GM12872 (cell line): ENCODE measurements around the gene ZC3HAV1.

Experiments
- TF ChIP-seq, protein P1 (sequence below): IDR thresholded peaks from 3 replicates; pipeline ENCODE4 v1.5.1; 2011; ENCODE audit warnings: low read depth, mild to moderate bottlenecking, low read length, moderate library complexity; ENCODE audit not compliant: insufficient read depth

The ZC3HAV1 gene

DNA sequence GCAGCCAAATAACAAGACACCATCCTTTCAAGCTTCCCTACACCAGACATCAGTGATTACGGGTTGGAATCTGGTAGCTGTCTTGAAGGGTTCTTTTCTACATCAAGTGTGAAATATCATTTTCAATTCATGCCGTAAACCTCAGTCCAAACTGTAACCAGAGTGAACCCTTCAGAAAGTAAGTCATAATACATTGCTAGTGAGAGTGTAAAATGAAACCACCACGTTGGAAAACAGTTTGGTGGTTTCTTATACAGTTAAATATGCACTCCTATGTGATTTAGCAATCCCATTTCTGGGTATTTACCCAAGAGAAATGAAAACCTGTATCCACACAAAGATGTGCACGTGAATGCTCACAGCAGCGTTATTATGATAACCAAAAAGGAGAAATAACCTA, 48.1 kb downstream of the ZC3HAV1 start:
- TF ChIP-seq, protein P1, sequence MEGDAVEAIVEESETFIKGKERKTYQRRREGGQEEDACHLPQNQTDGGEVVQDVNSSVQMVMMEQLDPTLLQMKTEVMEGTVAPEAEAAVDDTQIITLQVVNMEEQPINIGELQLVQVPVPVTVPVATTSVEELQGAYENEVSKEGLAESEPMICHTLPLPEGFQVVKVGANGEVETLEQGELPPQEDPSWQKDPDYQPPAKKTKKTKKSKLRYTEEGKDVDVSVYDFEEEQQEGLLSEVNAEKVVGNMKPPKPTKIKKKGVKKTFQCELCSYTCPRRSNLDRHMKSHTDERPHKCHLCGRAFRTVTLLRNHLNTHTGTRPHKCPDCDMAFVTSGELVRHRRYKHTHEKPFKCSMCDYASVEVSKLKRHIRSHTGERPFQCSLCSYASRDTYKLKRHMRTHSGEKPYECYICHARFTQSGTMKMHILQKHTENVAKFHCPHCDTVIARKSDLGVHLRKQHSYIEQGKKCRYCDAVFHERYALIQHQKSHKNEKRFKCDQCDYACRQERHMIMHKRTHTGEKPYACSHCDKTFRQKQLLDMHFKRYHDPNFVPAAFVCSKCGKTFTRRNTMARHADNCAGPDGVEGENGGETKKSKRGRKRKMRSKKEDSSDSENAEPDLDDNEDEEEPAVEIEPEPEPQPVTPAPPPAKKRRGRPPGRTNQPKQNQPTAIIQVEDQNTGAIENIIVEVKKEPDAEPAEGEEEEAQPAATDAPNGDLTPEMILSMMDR, result no peak

DNA sequence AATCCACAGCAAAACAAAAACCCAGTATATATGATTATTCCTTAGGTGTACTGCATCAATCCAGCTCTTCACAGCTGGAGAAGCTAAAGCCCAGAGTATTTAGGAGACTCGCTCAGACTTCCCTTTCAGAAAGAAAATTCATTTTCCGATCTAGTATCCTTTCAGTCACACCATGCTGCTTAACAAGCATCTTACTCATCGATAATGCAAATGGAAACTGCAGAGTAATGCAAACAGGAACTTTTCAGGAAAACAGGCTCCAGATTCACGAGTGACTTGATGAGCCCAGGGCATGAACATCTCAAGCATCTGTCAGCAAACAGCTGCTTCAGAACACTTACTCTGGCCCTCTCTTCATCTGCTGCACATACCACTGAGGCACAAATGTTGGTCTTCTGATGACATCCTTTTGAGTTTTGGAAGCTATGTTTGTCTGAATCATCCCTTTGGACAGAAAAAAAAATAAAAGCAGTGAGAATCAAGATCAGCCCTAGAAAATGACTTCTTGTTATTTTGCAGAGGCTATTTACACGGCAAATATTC, 48.8 kb downstream of the ZC3HAV1 start:
- TF ChIP-seq, protein P1, result no peak

DNA sequence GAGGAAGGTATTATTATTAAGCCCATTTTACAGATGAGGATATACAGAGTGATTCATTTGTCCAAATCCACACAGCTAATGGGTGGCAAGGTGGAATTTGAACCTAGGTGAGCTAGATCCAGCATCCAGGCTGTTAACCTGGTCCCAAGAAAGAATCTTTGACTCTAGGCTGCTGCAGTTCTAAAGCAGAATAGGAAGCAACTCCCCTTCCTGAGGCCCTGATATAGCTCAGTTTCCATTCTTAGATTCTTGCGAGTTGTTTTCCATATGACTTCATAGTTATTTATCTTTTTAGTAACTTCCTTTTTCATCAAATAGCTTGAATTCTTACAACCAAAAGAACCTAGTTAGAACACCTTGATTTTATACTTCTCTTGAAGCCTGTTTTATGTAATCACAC, 49.6 kb downstream of the ZC3HAV1 start:
- TF ChIP-seq, protein P1, result no peak

DNA sequence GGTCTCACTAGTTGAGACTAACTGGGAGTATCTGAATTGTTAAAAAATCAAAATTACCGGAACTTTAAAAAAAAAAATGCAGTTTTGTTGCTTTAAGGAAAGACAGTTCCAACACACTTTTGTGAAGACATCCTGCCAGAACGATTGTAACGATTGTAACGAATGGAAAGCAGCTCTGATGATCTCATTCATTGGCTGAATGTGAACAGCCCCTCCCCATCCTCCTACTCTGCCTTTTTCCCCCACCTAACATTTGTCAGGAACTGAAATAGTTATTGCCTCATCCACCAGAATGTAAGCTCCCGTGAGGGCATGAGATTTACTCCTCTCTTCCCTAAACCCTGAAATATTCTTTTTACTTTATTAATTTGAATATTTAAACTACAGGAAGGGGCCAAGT, 50.6 kb downstream of the ZC3HAV1 start:
- TF ChIP-seq, protein P1, result no peak

DNA sequence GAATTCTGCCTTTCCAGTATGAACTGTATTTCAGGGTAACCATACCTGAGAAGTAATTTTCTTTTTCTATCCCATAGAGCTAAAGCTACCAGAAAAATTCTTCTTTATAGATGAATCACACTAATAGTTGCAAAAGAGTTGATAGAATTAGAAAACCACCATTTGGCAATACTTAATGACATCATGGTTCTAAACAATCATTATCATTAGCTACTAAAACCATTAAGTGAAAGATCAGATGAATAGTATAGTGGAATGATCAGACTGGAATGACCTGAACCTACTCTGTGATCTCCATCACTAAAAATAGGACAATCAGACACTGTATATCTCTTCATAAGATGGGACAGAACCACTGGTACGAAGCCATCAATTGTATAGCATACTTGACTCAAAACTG, 53.8 kb downstream of the ZC3HAV1 start:
- TF ChIP-seq, protein P1, result no peak

DNA sequence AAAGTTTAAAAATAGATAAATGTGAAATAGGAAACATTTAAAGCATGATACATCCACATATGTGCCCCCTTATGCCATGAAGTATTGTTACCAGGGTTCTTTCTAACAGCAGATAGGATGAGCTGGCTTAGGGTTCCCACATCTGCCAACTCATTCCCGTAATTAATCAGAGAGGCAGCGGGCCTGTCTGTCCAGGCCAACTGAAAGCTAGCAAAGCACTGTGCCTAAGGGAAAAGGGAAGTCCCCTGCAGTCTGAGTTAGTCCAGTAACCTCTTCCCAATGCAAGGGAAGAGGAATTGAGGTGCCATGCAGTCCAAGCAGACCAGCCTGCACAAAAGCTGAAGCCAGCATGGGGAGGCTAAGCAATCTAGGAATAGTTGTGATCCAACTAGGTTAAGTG, 55.4 kb downstream of the ZC3HAV1 start:
- TF ChIP-seq, protein P1, result no peak

DNA sequence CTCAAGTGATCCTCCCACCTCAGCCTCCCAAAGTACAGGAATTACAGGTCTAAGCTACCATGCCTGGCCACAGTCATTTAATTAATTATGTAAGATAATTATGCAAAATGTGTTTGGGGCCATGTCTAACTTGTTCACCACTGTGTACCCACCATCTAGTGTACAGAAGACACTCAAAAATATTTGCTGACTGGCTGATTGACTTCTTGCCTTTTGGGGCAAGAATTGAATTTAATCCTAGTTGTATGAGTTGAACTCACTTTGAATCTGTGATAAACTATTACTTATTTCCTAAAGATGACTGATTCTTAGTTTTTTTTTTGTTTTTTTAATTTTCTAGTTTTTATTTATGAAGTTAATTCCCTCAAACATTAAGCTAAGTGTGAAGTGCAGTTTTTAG, 57.9 kb downstream of the ZC3HAV1 start:
- TF ChIP-seq, protein P1, result no peak
